SH-SY5Y (cell line): Measurements from ENCODE around the gene CDK8.

Experiments used
- GATA2 ChIP-seq: IDR thresholded peaks from 2 replicates; pipeline ENCODE4 v1.6.1; 2011; ENCODE audit warnings: mild to moderate bottlenecking, low read depth, low read length
- GATA3 ChIP-seq: IDR thresholded peaks from 2 replicates; pipeline ENCODE4 v1.6.1; 2011; ENCODE audit warnings: low read depth, mild to moderate bottlenecking, low read length, moderate library complexity

DNA sequence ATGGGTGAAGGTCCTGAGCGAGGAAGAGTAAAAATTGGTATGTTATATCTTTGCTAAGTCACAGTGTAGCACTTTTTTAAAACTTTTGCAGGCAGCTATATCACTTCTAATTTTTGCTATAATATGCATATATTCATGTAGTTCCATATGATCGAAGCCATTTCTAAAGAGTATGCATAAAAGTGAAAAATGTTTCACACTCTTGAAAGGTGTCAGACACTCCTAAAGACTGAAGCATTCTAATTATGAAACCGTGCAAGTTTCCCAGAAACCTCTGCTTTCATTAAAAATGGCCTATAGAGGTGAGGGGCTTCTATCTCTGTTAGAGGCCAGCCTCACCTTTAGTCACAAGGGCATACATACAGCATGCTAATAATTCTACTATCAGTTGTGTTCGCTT lies 128.9 kb downstream of the CDK8 start:
- TF ChIP-seq GATA2 = no peak
- TF ChIP-seq GATA3 = no peak
